ENCODE results near the gene TGFBR3. TPM values are rescaled to one million over a fixed set of nuclear protein-coding genes. Genes with fewer than 3 reads are reported as not detected.

Gene TGFBR3
- total and polyA plus RNA-seq, 2 of the 8 experiments (the other 6 are each of a cell fraction or from before 2014, with no cell fraction given): 2.0 to 6.1 TPM

DNA sequence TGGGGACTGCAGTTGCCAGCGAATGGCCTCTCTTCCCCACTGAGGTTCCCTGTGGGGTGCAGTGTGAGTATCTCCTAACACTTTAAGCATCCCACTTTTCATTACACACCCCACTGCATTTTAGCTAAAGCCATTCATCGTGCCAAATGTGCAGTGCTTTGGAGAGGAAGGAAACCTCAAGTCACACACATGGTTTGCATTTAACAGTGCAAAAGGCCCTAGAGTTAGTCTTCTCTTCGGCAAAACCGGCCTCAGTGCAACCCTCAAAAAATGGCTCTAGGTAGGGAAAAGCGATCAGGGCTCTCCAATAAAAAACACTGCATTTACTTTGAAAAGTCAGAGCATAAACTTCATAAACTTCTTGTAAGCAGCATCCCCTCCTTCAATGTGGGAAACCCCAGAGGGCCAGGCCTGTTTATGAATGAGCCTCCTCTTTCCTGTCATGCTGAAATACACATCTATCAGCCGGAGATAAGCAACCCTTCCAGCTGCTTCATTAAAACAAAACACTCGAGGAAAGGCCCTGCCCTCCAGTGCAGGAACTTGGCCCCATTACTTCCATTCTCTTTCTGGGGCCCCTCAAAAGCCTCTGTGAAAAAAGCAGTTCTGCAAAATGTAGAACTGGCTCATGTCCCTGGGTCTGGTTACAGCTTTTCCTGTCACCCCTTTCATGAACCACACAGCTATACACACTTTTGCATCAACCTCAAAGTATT is 201.3 kb downstream of the TGFBR3 start (continued):
- TF ChIP-seq EP300 (IDR thresholded peaks at IDR 0.05; ENCODE audit: borderline replicate concordance in 1 of 2, low read depth in 2 of 2, low read length in 2 of 2): no peak
- TF ChIP-seq CBX5 (IDR thresholded peaks at IDR 0.05; ENCODE audit: low read depth, low read length): no peak
- no peak for TF ChIP-seq SIX5 (IDR thresholded peaks at IDR 0.05; ENCODE audit: low read depth, low read length)
- TF ChIP-seq TAF1 (IDR thresholded peaks at IDR 0.05; ENCODE audit: low read depth, low read length): no peak
- TF ChIP-seq GABPA (IDR thresholded peaks at IDR 0.05; ENCODE audit: borderline replicate concordance, insufficient read depth, low read length): no peak
- no peak for TF ChIP-seq BACH1 (IDR thresholded peaks at IDR 0.05; ENCODE audit: low read length)

Measured in H1 (cell line).